ENCODE results near the gene NRP1.

Gene NRP1

DNA sequence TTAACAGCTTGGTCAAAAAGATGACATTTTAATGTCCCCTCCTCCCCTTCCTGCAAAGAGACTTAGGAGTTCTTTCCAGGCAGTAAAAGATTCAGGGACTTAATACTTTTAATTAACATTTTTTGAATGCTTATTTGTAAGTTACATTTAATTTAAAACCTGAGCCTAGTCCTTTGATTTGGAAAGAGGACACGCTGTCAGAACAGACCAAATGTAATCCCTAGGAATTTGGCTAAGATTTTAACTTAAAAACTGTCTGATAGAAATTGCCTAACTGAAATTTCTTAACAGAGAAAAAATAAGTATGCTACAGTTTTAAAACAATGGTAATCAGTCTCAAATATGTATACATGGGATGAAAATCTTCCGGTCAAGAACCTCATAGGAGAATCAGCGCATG is 98.5 kb downstream of the NRP1 start:
- Histone ChIP-seq H3K9me3 (no peaks in the 10 kb centered on the region), H3K36me3 (no peaks in the 10 kb centered on the region), H3K27ac (peak overlapping the region in 1 of 2 donors; percentile 56), H3K4me1 (peaks cover 0 to 26% (median 7%) of the 10 kb centered on the region in 4 donors), H3K4me3 (no peak overlapping the region), H3K27me3 (no peaks in the 10 kb centered on the region)
- intact Hi-C loops (cut with DNase I; ENCODE audit: low total_unique reads), result no loop called here
- DNase-seq, result no peak
- TF ChIP-seq, protein P1, sequence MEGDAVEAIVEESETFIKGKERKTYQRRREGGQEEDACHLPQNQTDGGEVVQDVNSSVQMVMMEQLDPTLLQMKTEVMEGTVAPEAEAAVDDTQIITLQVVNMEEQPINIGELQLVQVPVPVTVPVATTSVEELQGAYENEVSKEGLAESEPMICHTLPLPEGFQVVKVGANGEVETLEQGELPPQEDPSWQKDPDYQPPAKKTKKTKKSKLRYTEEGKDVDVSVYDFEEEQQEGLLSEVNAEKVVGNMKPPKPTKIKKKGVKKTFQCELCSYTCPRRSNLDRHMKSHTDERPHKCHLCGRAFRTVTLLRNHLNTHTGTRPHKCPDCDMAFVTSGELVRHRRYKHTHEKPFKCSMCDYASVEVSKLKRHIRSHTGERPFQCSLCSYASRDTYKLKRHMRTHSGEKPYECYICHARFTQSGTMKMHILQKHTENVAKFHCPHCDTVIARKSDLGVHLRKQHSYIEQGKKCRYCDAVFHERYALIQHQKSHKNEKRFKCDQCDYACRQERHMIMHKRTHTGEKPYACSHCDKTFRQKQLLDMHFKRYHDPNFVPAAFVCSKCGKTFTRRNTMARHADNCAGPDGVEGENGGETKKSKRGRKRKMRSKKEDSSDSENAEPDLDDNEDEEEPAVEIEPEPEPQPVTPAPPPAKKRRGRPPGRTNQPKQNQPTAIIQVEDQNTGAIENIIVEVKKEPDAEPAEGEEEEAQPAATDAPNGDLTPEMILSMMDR (IDR thresholded peaks at IDR 0.05), result no peak

DNA sequence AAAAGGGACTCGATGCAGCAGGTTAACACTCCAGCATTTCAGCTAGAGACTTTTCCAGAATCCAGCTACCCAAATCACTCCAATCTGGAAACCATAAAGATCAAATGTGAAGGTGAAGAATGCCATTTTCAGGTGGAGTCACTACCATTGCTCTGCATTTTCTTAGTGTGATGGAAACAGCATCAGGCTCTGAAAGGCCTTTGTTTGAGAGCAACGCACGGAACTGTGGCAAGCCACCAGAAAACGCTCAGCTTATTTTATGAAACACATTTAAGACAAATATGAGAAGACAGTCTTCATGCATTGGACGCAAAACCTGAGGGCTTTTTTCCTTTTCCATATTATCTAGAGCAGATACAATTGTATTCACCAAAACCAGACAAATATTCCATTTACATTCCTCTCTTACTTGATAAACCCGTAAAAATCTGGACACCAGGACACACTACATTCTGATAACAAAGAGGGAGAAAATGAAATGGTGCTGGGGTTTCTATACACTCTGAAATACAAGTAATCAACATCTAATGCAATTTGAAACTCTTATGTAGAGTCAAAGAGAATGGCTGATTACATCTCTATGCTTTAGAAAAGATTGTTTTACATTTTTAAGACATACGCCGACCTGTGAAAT is 99.1 kb downstream of the NRP1 start:
- Histone ChIP-seq H3K36me3 (no peaks in the 10 kb centered on the region), H3K9me3 (no peaks in the 10 kb centered on the region), H3K4me3 (no peak overlapping the region), H3K4me1 (peaks cover 0 to 20% (median 7%) of the 10 kb centered on the region in 4 donors), H3K27me3 (no peaks in the 10 kb centered on the region), H3K27ac (peak overlapping the region; percentile 36 to 56)
- intact Hi-C loops (cut with DNase I; ENCODE audit: low total_unique reads), result no loop called here
- TF ChIP-seq, protein P1 (IDR thresholded peaks at IDR 0.05), result no peak
- DNase-seq, result no peak

DNA sequence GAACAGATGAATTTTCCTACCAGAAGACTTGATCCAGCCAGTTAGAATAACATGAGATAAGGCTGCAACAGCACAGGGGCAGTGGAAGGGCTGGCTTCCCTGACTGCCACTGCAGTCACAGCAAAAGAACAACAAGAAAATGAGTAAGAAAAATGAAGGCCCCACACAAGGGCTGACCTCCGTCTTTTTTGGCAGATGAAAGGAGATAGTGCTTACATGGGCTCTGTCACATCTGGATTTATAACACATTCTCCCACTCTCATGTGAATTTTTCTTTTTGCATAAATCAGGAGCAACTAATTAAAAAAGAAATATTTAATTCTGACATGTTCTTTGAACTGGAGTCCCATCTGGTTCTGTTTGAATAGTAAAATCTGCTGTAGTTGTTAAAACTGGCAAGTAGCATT is 99.6 kb downstream of the NRP1 start:
- Histone ChIP-seq H3K4me1 (peaks cover 0 to 20% (median 7%) of the 10 kb centered on the region in 4 donors), H3K9me3 (no peaks in the 10 kb centered on the region), H3K27ac (peak overlapping the region; percentile 36 to 56), H3K27me3 (no peaks in the 10 kb centered on the region), H3K4me3 (no peak overlapping the region), H3K36me3 (no peaks in the 10 kb centered on the region)
- intact Hi-C loops (cut with DNase I; ENCODE audit: low total_unique reads), result no loop called here
- no peak for DNase-seq
- TF ChIP-seq, protein P1 (IDR thresholded peaks at IDR 0.05), result no peak

DNA sequence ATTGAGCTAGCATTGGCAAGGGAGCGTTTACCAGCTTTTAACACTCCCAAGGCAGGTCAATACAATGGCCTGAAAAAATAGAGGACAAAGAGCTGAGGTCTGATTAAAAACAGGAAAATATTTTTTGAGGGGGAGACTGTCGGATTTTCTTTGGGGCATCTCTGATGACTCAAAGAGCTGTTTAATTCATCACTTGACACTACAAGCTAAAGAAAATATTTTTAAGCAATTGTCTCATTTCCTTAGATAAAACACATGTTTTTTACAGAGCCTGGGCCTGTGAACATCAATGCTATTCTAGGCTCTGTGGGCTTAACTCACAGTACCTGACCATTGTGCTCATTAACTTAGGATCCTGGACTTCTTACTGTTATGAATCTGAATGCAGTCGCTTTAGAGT is 100.8 kb downstream of the NRP1 start:
- DNase-seq, result no peak
- H3K36me3 ChIP-seq, result no peaks in the 10 kb centered on the region
- no peak overlapping the region for H3K4me3 ChIP-seq
- H3K4me1 ChIP-seq, result peaks cover 0 to 20% (median 7%) of the 10 kb centered on the region in 4 donors
- TF ChIP-seq, protein P1 (IDR thresholded peaks at IDR 0.05), result no peak
- intact Hi-C loops (cut with DNase I; ENCODE audit: low total_unique reads), result no loop called here
- no peaks in the 10 kb centered on the region for H3K27me3 ChIP-seq
- peak overlapping the region in 1 of 2 donors; percentile 56 for H3K27ac ChIP-seq
- no peaks in the 10 kb centered on the region for H3K9me3 ChIP-seq

DNA sequence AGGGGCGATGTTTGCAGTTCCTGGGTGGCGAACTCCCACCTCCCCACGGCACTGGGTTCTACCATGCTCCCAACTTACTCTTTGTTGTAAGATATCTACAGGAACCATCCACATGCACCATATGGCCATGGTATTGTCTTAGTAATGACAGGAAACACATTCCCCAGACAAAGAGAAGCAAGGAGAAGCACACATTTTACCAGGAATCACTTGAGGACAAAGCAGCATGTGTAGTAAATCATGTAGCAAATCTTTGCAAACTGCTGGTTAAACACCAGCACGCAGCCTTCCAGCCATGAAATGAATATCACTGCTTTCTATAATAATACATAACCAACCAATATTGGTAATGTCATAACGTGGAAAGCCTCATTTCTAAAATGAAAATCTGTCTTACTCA is 101.2 kb downstream of the NRP1 start:
- intact Hi-C loops (cut with DNase I; ENCODE audit: low total_unique reads), result no loop called here
- Histone ChIP-seq H3K27ac (no peak overlapping the region), H3K9me3 (no peaks in the 10 kb centered on the region), H3K36me3 (no peaks in the 10 kb centered on the region), H3K4me3 (no peak overlapping the region), H3K4me1 (peaks cover 0 to 20% (median 7%) of the 10 kb centered on the region in 4 donors), H3K27me3 (no peaks in the 10 kb centered on the region)
- DNase-seq, result no peak
- TF ChIP-seq, protein P1 (IDR thresholded peaks at IDR 0.05), result no peak
